Thyroid gland (tissue), 4 donors: ENCODE measurements around the gene CSNK1D.

Source experiments
- POLR2A ChIP-seq, 2 donors: fragments of 450-650 bp; IDR thresholded peaks; one replicate each; pipeline ENCODE4 v1.6.1; 2017; ENCODE audit warnings: antibody characterized with exemption in 2 of 2, mild to moderate bottlenecking in 2 of 2, moderate library complexity in 1 of 2
- TF ChIP-seq, protein P1 (sequence below), 6 experiments: fragments of 200-600 bp in 3 of 6; fragments of 450-650 bp in 3 of 6; sonication (generic) in 3 of 6; IDR thresholded peaks; one replicate each; pipeline ENCODE4 v1.5.1; 2016 to 2019; ENCODE audit warnings: antibody characterized with exemption in 6 of 6, mild to moderate bottlenecking in 2 of 6, inconsistent platforms in 1 of 6, moderate library complexity in 1 of 6

DNA sequence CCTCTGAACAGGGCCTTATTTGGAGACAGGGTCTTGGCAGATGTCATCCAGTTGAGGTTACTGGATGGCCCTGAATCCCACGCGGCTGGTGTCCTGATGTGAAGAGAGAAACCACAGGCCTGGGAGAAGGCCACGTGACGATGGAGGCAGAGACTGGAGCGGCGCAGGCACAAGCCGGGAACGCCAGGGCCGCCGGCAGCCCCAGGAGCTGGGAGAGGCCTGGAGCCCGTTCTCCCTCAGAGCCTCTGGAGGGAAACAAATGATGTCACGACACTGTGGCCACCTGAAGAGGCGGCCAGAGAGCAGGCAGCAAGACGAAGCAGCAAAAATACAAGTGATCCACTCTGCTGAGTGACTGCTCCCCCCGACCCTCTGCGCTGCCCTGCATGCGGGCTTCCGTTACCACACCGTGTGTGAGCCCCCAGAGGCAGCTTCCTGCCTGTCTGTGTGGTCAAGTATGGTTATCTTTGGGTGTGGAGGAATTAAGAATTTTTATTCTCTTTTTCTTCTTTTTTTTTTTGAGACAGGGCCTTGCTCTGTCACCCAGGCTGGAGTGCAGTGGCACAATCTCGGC lies 32.3 kb upstream of the CSNK1D start:
- TF ChIP-seq, protein P1, sequence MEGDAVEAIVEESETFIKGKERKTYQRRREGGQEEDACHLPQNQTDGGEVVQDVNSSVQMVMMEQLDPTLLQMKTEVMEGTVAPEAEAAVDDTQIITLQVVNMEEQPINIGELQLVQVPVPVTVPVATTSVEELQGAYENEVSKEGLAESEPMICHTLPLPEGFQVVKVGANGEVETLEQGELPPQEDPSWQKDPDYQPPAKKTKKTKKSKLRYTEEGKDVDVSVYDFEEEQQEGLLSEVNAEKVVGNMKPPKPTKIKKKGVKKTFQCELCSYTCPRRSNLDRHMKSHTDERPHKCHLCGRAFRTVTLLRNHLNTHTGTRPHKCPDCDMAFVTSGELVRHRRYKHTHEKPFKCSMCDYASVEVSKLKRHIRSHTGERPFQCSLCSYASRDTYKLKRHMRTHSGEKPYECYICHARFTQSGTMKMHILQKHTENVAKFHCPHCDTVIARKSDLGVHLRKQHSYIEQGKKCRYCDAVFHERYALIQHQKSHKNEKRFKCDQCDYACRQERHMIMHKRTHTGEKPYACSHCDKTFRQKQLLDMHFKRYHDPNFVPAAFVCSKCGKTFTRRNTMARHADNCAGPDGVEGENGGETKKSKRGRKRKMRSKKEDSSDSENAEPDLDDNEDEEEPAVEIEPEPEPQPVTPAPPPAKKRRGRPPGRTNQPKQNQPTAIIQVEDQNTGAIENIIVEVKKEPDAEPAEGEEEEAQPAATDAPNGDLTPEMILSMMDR (IDR thresholded peaks at IDR 0.05) = no peak
- no peak for TF ChIP-seq POLR2A (IDR thresholded peaks at IDR 0.05)
